ENCODE data around the gene MAP3K20.

The MAP3K20 gene

DNA sequence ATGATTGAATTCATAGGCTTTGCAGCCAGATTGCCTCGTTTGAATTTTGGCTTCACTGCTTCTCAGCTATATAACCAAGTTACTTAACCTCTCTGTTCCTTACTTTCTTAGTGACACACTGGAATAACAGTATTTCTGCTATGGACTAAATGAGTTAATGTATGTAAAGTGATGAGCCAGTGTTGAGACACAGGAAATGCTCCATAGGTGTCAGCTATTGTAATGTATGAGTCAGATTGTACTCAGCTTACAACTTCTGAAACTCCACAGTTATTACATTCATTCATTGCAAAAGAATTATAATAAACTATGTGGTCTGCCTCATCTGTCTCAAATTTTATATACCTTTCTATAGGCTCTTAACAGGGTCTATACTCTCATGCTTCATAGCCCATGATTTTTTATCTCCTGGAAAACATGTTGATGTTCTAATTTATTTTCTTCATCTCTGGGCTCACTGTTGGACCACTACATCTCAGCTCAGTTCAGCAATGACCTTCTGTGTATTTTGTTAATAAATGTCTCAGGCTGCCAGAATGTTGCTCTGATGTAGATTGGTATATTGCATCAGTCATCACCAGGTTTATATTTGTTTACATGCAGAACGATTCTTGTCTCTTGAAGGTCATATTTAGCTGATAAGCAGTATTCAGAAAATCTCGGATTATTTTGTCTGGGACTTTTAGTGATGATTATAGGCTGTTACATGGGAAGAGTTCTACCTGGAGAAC is 76.2 kb downstream of the MAP3K20 start:
- TF ChIP-seq, protein P1, sequence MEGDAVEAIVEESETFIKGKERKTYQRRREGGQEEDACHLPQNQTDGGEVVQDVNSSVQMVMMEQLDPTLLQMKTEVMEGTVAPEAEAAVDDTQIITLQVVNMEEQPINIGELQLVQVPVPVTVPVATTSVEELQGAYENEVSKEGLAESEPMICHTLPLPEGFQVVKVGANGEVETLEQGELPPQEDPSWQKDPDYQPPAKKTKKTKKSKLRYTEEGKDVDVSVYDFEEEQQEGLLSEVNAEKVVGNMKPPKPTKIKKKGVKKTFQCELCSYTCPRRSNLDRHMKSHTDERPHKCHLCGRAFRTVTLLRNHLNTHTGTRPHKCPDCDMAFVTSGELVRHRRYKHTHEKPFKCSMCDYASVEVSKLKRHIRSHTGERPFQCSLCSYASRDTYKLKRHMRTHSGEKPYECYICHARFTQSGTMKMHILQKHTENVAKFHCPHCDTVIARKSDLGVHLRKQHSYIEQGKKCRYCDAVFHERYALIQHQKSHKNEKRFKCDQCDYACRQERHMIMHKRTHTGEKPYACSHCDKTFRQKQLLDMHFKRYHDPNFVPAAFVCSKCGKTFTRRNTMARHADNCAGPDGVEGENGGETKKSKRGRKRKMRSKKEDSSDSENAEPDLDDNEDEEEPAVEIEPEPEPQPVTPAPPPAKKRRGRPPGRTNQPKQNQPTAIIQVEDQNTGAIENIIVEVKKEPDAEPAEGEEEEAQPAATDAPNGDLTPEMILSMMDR (IDR thresholded peaks at IDR 0.05; ENCODE audit: low read depth, low read length, missing control alignments), result no peak
- in situ Hi-C loops (cut with HindIII; ENCODE audit: low pct_ligation_motif_present, low sequenced_read_pairs), result no loop called here
- peak; percentile 61 for DNase-seq
- H3K27ac ChIP-seq, result peak overlapping the region; percentile 74
- no peak overlapping the region for H3K4me3 ChIP-seq (ENCODE audit: low read depth, low read length)
- no peaks in the 10 kb centered on the region for H3K36me3 ChIP-seq (replicated peaks)
- H3K27me3 ChIP-seq (replicated peaks), result no peaks in the 10 kb centered on the region

DNA sequence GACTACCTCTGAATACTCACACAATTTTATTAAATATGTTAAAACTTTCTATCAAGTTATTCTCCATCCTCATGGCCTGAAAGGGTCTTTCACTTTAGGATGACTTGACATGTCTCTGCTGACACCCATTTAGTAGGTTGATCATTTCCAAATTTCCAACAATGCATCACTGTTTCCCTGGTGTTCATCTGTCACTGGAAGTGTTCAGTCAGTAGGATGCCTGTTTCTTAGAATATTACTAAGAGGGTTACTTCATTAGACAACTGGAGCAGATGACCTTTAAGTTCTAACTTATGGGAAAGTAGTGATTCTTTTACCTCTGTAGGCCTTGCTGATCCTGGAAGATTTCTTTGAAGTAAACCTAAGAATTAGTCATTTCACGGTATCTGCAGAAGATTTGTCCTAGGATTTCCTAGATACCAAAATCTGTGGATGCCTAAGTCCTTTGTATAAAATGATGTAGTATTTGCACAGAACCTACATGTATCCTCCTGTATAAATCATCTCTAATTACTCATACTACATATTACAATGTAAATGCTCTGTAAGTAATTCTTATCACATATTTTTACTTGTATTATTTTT is 77.7 kb downstream of the MAP3K20 start:
- no peaks in the 10 kb centered on the region for H3K27me3 ChIP-seq (replicated peaks)
- TF ChIP-seq, protein P1 (IDR thresholded peaks at IDR 0.05; ENCODE audit: low read depth, low read length, missing control alignments), result no peak

DNA sequence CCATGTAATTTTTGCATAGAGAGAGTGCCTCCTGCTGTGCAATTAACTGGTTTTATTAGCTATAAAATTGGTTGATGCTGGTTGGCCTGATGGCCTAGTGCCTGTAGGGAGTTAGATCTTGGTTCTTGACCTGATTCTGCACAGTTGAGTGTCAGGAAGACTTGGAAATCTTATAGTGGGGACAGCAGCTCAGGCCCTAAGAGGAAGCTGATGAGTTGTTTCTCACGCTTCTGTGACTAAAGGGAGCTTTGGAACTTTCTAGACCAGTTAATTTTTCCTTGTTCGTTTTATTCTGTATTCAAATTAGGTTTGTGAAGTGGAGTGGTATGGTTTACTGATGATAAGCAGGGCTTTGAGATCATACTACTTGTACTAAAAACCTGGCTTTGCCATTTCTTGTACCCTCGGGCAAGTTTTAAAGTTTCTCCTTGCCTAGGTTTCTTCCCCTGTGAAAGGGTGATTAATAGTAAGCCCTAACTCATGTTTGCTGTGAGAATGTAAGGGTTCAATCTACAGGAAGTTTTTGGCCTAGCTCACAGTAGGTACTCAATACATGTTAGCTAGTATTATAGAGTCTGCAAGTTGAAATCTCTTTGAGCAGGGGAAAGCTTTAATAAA is 82.1 kb downstream of the MAP3K20 start:
- Histone ChIP-seq H3K36me3 (replicated peaks) (no peaks in the 10 kb centered on the region), H3K27me3 (replicated peaks) (no peaks in the 10 kb centered on the region), H3K27ac (no peak overlapping the region), H3K4me3 (ENCODE audit: low read depth, low read length) (no peak overlapping the region)
- no peak for DNase-seq
- TF ChIP-seq, protein P1 (IDR thresholded peaks at IDR 0.05; ENCODE audit: low read depth, low read length, missing control alignments), result no peak
- in situ Hi-C loops (cut with HindIII; ENCODE audit: low pct_ligation_motif_present, low sequenced_read_pairs), result no loop called here

More for the DNA sequence above, 77.7 kb downstream of the MAP3K20 start:
- Histone ChIP-seq H3K36me3 (replicated peaks) (no peaks in the 10 kb centered on the region), H3K27ac (no peak overlapping the region), H3K4me3 (ENCODE audit: low read depth, low read length) (no peak overlapping the region)
- no peak for DNase-seq
- in situ Hi-C loops (cut with HindIII; ENCODE audit: low pct_ligation_motif_present, low sequenced_read_pairs), result no loop called here

DNA sequence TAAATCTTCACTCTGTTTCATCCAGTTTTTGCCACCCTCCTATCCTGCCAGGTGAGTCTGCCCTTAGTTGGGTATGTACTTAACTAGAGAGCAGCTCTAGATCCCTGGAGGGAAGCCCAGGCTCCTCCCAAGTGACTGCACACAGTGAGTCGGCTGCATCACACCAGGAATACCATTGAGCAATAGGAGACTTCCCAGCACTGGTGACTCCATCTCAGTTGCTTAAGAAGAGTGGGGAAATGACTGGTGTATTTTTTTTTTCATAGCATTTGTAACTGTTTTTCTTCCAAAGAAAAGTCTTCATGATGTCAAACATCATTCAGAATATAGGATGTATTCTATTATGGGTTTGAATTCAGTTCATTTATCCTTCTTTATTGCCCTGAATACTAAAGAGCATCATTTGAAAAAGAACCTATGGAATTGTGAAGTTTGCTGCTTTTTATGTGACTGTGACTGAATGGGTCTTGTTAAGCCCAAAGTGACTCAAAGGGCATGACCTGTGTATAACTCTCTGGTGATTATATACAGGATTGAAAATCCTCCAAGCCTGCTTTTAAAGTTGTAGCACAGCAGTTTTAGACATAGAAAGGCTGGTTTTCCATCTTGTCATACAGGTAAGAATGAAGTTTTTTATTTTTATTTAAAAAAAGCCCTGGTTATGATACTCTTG is 84.3 kb downstream of the MAP3K20 start:
- TF ChIP-seq, protein P1 (IDR thresholded peaks at IDR 0.05; ENCODE audit: low read depth, low read length, missing control alignments), result no peak
- DNase-seq, result peak; percentile 97
- in situ Hi-C loops (cut with HindIII; ENCODE audit: low pct_ligation_motif_present, low sequenced_read_pairs), result no loop called here
- no peak overlapping the region for H3K4me3 ChIP-seq (ENCODE audit: low read depth, low read length)
- H3K27me3 ChIP-seq (replicated peaks), result no peaks in the 10 kb centered on the region
- no peaks in the 10 kb centered on the region for H3K36me3 ChIP-seq (replicated peaks)
- H3K27ac ChIP-seq, result peak overlapping the region; percentile 95

- no peak for DNase-seq
- in situ Hi-C loops (cut with HindIII; ENCODE audit: low pct_ligation_motif_present, low sequenced_read_pairs), result no loop called here
- TF ChIP-seq, protein P1 (IDR thresholded peaks at IDR 0.05; ENCODE audit: low read depth, low read length, missing control alignments), result no peak
- Histone ChIP-seq H3K36me3 (replicated peaks) (no peaks in the 10 kb centered on the region), H3K27ac (peak overlapping the region; percentile 95), H3K27me3 (replicated peaks) (no peaks in the 10 kb centered on the region), H3K4me3 (ENCODE audit: low read depth, low read length) (no peak overlapping the region)
Measured at GRCh38 chr2:173160618-173161017, 85.0 kb downstream of the MAP3K20 start.

Data from brain microvascular endothelial cell (primary cell).